HG03442 (cell line): Measurements from ENCODE around the gene PDE7B.
"Not testable (repeated sequence)": the region's sequence is repeated elsewhere in the genome, so short reads cannot be mapped to it uniquely, and the experiment has no call there.

Source experiments
- ATAC-seq: cut with Tn5 transposase; IDR thresholded peaks from one replicate; pipeline ENCODE4 v1.9.1; 2021; ENCODE audit warnings: mild to moderate bottlenecking, moderate library complexity; ENCODE audit not compliant: unreplicated experiment

Gene PDE7B

GRCh38 chr6:136216503-136217401, 365.3 kb downstream of the PDE7B start:
- ATAC-seq: no peak

GRCh38 chr6:136224974-136225373, 373.5 kb downstream of the PDE7B start:
- ATAC-seq: not testable (repeated sequence)

GRCh38 chr6:136225496-136225895, 374.0 kb downstream of the PDE7B start:
- no peak for ATAC-seq

GRCh38 chr6:136226027-136226673, 374.6 kb downstream of the PDE7B start:
- peak; percentile 53 for ATAC-seq

GRCh38 chr6:136226674-136227377, 375.3 kb downstream of the PDE7B start:
- ATAC-seq: no peak

- peak; percentile 45 for ATAC-seq
These were observed 377.3 kb downstream of the PDE7B start for GRCh38 chr6:136228814-136229213.

- no peak for ATAC-seq
These were observed 378.8 kb downstream of the PDE7B start for GRCh38 chr6:136230219-136230853.

GRCh38 chr6:136232701-136233100, 381.2 kb downstream of the PDE7B start:
- no peak for ATAC-seq

- no peak for ATAC-seq
These were observed 383.7 kb downstream of the PDE7B start for GRCh38 chr6:136235233-136235564.

GRCh38 chr6:136236466-136237293, 385.2 kb downstream of the PDE7B start:
- no peak for ATAC-seq

- no peak for ATAC-seq
These were observed 392.6 kb downstream of the PDE7B start for GRCh38 chr6:136244061-136244616.
